Measurements from ENCODE around the gene CTNNA2.
"Not testable (repeated sequence)": the region's sequence is repeated elsewhere in the genome, so short reads cannot be mapped to it uniquely, and the experiment has no call there.

Gene CTNNA2

DNA sequence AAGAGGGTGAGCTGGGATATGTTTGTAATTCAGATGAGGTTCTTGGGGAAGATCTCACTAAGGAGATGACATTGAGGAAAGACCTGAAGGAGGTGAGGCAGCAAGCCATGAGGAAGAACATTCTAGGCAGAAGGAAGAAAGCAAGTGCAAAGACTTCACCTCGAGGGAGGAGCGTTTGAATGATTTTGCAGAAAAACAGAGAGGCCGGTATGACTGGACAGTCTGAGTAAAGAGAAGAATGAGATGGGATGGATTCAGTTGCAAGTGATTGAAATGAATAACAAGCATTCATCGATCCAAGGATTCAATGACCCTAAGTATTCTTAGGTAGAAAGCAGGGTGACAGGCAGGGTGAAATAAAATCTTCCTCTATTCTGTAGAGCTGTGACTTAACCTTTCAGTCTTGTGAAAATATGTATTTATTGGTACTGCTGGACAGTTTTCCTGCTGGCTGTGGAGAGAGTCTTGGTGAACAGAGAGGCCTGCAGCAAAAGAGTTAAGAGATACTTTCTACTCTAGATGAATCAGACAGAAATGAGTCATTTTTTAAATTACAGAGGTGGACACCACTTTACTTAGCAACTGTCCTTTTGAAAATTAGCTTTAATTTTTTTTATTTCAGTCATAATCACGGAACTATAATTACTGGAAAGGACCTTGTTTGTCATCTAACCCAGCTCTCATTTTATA, 513.3 kb downstream of the CTNNA2 start:
- H3K79me2 ChIP-seq: no peaks in the 10 kb centered on the region
- TF ChIP-seq, protein P1, sequence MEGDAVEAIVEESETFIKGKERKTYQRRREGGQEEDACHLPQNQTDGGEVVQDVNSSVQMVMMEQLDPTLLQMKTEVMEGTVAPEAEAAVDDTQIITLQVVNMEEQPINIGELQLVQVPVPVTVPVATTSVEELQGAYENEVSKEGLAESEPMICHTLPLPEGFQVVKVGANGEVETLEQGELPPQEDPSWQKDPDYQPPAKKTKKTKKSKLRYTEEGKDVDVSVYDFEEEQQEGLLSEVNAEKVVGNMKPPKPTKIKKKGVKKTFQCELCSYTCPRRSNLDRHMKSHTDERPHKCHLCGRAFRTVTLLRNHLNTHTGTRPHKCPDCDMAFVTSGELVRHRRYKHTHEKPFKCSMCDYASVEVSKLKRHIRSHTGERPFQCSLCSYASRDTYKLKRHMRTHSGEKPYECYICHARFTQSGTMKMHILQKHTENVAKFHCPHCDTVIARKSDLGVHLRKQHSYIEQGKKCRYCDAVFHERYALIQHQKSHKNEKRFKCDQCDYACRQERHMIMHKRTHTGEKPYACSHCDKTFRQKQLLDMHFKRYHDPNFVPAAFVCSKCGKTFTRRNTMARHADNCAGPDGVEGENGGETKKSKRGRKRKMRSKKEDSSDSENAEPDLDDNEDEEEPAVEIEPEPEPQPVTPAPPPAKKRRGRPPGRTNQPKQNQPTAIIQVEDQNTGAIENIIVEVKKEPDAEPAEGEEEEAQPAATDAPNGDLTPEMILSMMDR (IDR thresholded peaks at IDR 0.05): no peak
- no peak overlapping the region for H3K9ac ChIP-seq
- no peak overlapping the region for H3K4me2 ChIP-seq (ENCODE audit: low read length)
- H3K27me3 ChIP-seq (ENCODE audit: control insufficient read depth, insufficient read depth, low read length): no peaks in the 10 kb centered on the region
- no peaks in the 10 kb centered on the region for H3K36me3 ChIP-seq (ENCODE audit: control insufficient read depth, insufficient read depth, low read length)
- H3K4me3 ChIP-seq (ENCODE audit: low read depth, low read length): no peak overlapping the region
- no peaks in the 10 kb centered on the region for H3K9me3 ChIP-seq (ENCODE audit: control insufficient read depth, low read length)
- H3K4me1 ChIP-seq: no peaks in the 10 kb centered on the region
- no peak overlapping the region for H3K27ac ChIP-seq
- no peak overlapping the region for H2AFZ ChIP-seq

DNA sequence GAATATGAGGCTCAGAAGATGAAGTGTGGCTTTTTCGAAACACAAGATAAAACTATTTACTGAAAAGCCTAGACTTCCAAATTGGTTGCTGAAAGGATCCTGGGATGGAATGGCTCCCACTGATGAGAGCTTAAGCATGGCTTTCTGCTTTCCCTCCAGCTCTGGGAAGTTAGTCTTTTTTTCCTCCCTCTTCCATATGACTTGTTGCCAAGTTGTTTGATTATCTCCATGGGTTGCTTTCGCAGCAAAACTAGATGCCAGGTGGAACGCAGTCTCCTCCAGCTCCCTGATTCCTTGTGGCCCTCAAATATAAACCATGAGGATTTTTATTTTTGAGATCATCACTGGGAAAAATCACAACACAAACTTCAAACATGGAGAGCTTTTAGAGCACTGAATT, 515.2 kb downstream of the CTNNA2 start:
- Histone ChIP-seq H3K9me3 (ENCODE audit: control insufficient read depth, low read length) (no peaks in the 10 kb centered on the region), H3K36me3 (ENCODE audit: control insufficient read depth, insufficient read depth, low read length) (no peaks in the 10 kb centered on the region), H3K4me2 (ENCODE audit: low read length) (no peak overlapping the region), H3K4me1 (no peaks in the 10 kb centered on the region), H2AFZ (no peak overlapping the region), H3K9ac (no peak overlapping the region), H3K4me3 (ENCODE audit: low read depth, low read length) (no peak overlapping the region), H3K27ac (no peak overlapping the region), H3K79me2 (no peaks in the 10 kb centered on the region), H3K27me3 (ENCODE audit: control insufficient read depth, insufficient read depth, low read length) (no peaks in the 10 kb centered on the region)
- TF ChIP-seq, protein P1 (IDR thresholded peaks at IDR 0.05): no peak

DNA sequence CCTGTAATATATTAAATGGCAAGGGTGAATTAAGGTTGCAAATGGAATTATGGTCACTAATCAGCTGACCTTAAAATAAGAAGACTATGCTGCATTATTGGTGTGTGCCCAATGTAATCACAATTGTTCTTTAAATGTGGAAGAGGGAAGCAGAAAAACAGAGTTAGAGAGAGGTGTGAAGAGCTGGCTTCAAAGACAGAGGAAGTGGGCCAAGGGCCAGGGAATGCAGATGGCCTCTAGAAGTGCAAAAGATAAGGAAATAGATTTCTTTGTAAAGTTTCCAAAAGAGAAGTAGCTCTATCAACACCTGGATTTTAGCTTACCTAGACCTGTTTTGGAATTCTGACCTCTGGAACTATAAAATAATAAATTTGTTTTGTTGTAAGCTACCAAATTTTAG, 515.7 kb downstream of the CTNNA2 start:
- Histone ChIP-seq H3K79me2 (no peaks in the 10 kb centered on the region), H3K9me3 (ENCODE audit: control insufficient read depth, low read length) (no peaks in the 10 kb centered on the region), H3K27ac (no peak overlapping the region), H3K4me3 (ENCODE audit: low read depth, low read length) (no peak overlapping the region), H3K4me1 (no peaks in the 10 kb centered on the region), H3K4me2 (ENCODE audit: low read length) (no peak overlapping the region), H3K9ac (no peak overlapping the region), H3K36me3 (ENCODE audit: control insufficient read depth, insufficient read depth, low read length) (no peaks in the 10 kb centered on the region), H3K27me3 (ENCODE audit: control insufficient read depth, insufficient read depth, low read length) (no peaks in the 10 kb centered on the region), H2AFZ (no peak overlapping the region)
- TF ChIP-seq, protein P1 (IDR thresholded peaks at IDR 0.05): no peak

DNA sequence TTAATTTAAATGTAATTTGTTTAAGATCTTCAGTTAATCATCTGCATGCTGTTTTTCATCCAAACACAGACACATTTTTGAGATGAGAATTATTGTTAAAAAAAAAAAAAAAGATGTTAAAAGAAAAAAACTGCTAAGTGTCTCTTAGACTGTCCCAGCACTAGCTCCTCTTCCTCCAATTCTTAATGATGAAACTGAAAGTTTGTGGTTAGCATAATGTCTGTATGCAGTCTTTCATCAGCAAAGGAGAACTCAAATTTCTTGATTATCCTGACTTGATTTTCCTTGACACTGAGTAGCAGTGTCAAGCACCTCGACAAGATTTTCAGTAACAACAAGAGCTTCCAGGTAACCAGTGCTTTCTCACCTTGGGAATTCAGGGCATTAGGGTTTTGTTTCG, 517.3 kb downstream of the CTNNA2 start:
- Histone ChIP-seq H3K4me2 (ENCODE audit: low read length) (no peak overlapping the region), H3K9ac (no peak overlapping the region), H3K9me3 (ENCODE audit: control insufficient read depth, low read length) (no peaks in the 10 kb centered on the region), H3K4me1 (no peaks in the 10 kb centered on the region), H3K27ac (no peak overlapping the region), H3K79me2 (no peaks in the 10 kb centered on the region), H3K36me3 (ENCODE audit: control insufficient read depth, insufficient read depth, low read length) (no peaks in the 10 kb centered on the region), H3K27me3 (ENCODE audit: control insufficient read depth, insufficient read depth, low read length) (no peaks in the 10 kb centered on the region), H3K4me3 (ENCODE audit: low read depth, low read length) (no peak overlapping the region), H2AFZ (no peak overlapping the region)
- TF ChIP-seq, protein P1 (IDR thresholded peaks at IDR 0.05): no peak

DNA sequence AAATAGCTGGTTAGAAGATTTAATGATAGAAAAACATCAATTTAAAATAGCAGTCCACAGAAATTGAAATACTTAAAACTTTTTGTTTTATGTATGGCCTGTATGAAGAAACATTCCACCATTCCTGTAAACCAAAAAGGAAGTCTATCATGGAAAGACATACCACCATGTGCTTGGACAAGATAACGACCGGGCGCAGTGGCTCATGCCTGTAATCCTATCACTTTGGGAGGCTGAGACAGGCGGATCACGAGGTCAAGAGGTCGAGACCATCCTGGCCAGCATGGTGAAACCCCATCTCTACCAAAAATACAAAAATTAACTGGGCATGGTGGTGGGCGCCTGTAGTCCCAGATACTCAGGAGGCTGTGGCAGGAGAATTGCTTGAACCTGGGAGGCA, 519.8 kb downstream of the CTNNA2 start:
- H3K27ac ChIP-seq; H3K4me1 ChIP-seq; H3K27me3 ChIP-seq (ENCODE audit: control insufficient read depth, insufficient read depth, low read length); H3K9me3 ChIP-seq (ENCODE audit: control insufficient read depth, low read length); H3K79me2 ChIP-seq; H2AFZ ChIP-seq; H3K4me2 ChIP-seq (ENCODE audit: low read length); H3K36me3 ChIP-seq (ENCODE audit: control insufficient read depth, insufficient read depth, low read length); H3K4me3 ChIP-seq (ENCODE audit: low read depth, low read length); H3K9ac ChIP-seq: not testable (repeated sequence)

All from parathyroid adenoma (tissue), 2 donors.